GM21390 (cell line): ENCODE results near the gene TLX3.

Experiments
- ATAC-seq: cut with Tn5 transposase; IDR thresholded peaks from one replicate; pipeline ENCODE4 v1.9.1; 2021; ENCODE audit not compliant: unreplicated experiment

The TLX3 gene

DNA sequence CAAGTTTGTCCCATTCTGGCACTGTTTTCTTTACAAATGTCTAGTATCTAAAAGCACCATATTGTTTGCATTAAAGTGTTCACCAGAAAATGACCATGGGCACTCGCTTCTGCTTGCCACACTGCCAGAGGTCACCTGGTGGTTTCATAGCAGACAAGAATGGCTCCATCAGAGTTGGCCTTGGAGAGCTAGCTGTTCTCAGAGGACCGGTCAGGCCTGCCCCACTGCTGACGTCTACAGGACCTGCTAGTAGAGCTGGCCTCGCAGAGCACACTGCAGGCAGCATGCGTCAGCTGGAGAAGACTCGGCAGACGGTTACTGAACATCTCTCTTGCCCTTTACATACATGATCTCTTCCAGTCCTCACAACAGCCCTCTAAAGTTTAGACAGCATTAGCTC lies 8.7 kb upstream of the TLX3 start:
- ATAC-seq, result no peak

- ATAC-seq, result no peak
Measured at GRCh38 chr5:171306166-171306565, 2.9 kb upstream of the TLX3 start.

DNA sequence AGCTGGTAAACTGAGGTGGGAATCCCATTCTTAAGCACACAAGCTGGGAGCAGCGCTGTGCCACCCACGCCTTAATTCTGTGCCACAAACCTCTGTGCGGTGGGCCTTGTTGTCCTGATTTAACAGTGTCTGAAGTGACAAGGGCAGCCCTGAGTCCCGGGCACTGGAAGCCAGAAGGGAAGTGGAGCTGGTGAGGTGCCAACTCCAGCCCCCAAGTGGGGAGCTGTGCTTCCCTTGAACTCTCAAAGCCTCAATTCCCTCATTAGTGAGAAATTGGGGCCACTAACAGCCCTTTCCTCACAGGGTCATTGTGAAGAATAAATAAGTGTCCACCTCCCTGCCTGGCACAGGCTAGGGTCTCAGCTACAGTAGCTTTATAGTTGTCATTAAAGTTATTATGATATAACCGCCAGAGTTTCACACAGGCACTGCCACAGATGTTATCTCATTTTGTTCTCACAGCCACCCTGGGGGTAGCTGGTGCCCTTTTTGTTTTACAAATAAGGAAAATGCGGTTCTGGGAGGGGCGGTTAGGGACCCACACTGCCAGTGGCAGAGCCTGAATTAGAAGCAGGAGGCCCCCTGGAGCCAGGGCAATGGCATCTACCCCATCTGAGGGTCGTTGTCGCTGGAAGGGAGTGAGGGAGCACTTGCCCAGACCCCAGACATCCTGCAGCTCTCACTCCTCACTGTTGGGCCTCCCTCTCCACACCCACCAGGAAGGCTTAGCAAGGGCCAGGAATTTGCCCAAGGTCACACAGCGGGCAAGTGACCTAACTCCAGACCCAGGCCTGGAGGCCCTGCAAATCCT lies 2.1 kb upstream of the TLX3 start:
- ATAC-seq, result no peak

GRCh38 chr5:171307789-171308452 lies 1.1 kb upstream of the TLX3 start:
- ATAC-seq, result no peak

DNA sequence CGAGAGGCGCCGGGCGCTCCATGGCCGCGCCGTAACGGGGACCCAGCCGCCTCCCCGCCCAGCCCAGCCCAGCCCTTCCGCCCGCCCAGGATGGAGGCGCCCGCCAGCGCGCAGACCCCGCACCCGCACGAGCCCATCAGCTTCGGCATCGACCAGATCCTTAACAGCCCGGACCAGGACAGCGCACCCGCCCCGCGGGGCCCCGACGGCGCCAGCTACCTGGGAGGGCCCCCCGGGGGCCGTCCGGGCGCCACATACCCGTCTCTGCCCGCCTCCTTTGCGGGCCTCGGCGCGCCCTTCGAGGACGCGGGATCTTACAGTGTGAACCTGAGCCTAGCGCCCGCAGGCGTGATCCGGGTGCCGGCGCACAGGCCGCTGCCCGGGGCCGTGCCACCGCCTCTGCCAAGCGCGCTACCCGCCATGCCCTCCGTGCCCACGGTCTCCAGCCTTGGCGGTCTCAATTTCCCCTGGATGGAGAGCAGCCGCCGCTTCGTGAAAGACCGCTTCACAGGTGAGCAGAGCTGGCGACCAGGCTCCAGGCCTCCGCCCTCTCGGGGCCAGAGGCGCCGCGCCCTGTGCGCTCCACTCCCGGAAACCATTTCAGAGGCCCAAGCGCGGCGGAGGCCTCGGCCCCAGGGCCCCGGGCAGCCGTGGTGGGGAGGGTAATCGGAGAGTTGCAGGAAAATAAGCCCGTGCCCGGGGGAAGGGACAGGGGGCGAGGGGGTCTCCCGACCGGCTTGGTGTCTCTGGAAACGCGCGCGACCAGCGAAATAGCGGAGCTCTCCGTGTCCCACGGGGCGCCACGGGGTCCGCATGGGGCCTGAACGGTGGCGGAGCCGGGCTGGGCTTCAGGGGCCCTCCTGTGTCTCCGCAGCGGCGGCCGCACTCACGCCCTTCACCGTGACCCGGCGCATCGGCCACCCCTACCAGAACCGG lies 496 bp downstream of the TLX3 start:
- ATAC-seq, result no peak

DNA sequence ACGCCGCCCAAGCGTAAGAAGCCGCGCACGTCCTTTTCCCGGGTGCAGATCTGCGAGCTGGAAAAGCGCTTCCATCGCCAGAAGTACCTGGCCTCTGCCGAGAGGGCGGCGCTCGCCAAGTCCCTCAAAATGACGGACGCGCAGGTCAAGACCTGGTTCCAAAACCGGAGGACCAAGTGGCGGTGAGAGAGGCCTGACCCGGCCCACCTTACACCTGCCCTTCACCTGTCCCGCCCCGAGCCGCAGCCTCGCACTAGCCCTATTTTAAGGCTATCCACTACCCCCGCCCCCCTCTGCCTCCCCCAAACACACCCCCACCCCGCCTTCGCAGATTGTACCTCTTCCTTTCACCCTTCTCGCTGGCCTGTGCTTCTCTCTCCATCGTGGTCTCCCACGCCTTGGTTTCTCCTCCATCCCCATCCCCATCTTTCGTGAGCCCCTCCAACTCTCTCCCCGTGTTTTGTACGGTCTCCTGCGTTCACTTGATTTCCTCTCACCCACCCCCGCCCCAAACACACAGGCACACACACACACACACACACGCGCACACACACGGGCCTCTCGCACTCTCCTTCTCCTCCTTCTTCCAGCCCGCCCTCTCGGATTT lies 1.3 kb downstream of the TLX3 start:
- no peak for ATAC-seq

DNA sequence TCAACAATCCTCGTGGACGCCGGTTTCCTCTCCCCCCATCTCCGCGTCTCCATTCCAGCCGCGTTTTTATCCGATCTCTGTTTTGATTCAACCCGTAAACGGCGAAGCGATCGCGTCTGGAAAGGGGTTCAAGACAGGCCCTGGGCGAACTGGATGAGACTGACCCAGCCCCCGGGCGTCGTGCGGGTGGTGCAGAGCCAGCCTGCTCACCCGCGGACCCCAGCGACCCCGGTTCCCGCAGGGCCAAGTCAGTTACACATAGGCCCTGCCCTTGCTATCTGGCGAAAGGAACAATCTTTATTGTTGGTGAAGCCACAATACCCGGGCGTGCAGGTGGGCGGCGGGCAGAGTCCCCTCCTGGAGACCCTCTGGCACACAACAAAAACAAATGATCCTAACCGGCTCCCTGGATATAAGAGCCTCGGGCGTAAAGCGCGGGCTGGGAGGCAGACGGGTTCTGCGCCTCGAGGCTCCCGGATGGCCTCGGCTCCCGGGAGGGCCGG lies 1.8 kb downstream of the TLX3 start:
- ATAC-seq, result no peak

- no peak for ATAC-seq
Measured at GRCh38 chr5:171311322-171312077, 2.5 kb downstream of the TLX3 start.

DNA sequence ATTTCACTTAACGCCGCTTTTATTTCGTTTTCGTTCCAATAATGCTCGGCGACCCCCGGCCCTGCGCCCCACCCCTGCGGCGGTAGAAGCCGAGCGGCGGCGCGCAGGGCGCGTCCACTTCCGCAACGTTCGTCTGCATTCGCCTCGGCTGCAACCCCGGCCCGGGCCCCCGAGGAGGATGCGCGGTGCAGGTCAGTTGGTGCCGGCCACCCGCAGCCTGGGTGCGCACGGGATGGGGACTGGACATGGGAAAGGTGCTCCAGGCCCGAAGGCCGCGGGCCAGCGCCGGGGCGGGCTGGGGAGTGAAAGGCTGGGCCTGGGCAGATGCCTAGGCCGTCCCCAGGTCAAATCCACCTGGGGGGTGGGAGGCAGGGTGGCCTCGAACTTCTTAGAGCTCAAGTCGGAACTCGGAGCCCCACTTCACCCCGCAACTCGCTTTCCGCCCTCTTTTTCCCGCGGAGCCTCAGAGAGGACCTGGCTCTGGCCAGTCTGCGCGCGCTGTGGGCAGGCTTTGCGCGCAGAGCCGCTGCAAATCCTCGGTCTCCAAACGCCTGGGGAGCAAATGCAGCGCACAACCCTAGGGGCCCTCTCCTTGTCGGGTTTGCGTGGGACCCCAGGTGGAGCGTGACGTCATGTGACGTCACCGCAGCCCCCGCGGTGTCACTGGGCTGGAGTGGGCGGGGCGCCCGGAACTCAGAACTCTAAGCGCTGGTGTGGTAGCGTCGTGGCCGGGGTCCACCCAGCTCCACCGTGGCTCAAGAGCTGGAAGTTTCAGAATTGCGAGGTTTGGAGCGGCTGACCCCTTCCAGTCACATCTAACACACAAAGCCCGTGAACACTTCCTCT lies 3.3 kb downstream of the TLX3 start:
- ATAC-seq, result no peak

GRCh38 chr5:171313481-171314206 lies 4.6 kb downstream of the TLX3 start:
- no peak for ATAC-seq

- no peak for ATAC-seq
Measured at GRCh38 chr5:171314728-171315385, 5.8 kb downstream of the TLX3 start.

- ATAC-seq, result no peak
Measured at GRCh38 chr5:171315386-171315891, 6.4 kb downstream of the TLX3 start.

DNA sequence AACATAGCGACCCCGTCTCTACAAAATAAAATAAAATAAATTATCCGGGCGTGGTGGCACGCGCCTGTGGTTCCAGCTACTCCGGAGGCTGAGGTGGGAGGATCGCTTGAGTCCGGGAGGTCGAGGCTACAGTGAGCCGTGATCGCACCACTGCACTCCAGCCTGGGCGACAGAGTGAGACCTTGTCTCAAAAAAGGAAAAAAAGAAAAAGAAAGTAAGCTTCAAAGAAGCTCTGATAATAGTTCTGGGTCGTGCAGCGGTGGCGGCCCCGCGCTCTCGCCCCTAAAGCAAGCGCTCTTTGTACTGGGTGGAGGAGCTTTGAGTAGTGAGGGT lies 6.8 kb downstream of the TLX3 start:
- ATAC-seq, result no peak

DNA sequence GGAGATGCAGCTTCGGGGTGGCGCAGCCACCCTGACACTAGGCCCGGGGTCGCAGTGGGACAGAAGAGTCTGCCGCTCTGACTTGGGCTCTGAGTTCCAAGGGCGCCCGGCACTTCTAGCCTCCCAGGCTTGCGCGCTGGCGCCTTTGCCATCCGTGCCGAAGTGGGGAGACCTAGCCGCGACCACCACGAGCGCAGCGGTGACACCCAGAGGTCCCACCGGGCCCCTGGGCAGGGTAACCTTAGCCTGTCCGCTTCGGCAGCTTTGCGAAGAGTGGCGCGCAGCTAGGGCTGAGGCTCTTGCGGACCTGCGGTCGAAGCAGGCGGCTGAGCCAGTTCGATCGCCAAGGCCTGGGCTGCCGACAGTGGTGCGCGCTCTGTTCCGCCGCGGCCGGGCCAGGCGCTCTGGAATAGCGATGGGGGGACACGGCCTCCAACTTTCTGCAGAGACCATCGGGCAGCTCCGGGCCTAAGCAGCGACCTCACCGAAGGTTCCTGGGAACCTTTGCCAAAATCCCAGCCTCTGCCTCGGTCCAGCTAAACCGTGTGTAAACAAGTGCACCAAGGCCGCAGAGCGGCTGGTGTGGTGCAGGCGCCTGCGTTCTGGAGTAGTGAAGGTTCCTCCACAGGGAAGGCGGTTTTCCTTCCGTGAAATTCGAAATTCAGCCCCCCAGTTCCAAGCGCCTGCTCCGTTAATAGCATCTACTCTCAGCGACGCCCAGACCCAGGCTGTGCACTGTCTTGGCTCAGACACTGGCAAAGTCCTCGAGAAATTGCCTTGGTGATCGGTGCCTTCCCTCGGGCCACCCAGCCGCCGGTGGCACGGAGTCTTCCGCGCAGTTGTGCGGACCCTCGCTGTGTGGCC lies 7.4 kb downstream of the TLX3 start:
- no peak for ATAC-seq

GRCh38 chr5:171317230-171317629 lies 8.2 kb downstream of the TLX3 start:
- no peak for ATAC-seq

DNA sequence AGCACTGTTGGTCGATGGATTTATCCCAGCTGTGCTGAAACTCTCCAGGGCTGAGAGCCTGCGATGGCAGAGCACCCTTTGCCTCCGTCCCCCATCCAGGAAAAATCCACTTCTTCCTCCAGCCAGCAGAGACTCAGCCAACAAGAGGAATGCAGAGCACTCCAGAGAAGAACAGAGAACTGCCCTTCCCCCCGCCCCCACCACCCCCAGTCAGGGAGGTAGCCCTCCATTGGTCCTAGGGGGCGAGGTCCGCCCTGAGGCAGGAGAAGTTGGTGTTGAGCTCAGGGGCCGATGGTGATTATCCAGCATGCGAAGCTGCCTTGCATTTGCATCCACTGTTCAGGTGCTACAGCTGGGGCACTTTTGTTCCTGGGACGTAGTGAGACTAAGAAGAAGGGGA lies 9.0 kb downstream of the TLX3 start:
- no peak for ATAC-seq

GRCh38 chr5:171321447-171321846 lies 12.4 kb downstream of the TLX3 start:
- ATAC-seq, result no peak
